ENCODE measurements around the gene TGFB1.

The TGFB1 gene

DNA sequence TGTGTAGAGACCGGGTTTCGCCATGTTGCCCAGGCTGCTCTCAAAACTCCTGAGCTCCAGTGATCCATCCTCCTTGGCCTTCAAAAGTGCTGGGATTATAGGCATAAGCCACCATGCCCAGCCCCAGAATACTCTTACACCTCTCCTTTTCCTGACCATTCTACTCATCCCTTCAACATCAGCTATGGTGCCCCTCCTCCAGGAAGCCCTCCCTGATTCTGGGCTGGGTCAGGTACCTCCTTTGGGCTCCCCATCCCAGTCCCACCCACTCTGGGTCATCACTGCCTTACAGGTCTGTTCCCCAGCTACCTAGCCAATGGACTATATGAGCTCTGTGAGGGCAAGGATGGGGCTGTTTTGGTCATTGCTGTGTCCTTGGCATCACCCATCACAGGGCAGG, 9.6 kb downstream of the TGFB1 start:
- H3K27ac Mint-ChIP-seq, result peak overlapping the region; percentile 67
- peaks cover 68% of the 10 kb centered on the region for H3K36me3 Mint-ChIP-seq
- H3K9me3 Mint-ChIP-seq, result peaks cover 3% of the 10 kb centered on the region
- no peak overlapping the region for H3K4me3 Mint-ChIP-seq
- no peak for DNase-seq
- H3K4me1 Mint-ChIP-seq, result peaks cover 69% of the 10 kb centered on the region
- CTCF ChIA-PET, result no interaction called here
- no peaks in the 10 kb centered on the region for H3K27me3 Mint-ChIP-seq

DNA sequence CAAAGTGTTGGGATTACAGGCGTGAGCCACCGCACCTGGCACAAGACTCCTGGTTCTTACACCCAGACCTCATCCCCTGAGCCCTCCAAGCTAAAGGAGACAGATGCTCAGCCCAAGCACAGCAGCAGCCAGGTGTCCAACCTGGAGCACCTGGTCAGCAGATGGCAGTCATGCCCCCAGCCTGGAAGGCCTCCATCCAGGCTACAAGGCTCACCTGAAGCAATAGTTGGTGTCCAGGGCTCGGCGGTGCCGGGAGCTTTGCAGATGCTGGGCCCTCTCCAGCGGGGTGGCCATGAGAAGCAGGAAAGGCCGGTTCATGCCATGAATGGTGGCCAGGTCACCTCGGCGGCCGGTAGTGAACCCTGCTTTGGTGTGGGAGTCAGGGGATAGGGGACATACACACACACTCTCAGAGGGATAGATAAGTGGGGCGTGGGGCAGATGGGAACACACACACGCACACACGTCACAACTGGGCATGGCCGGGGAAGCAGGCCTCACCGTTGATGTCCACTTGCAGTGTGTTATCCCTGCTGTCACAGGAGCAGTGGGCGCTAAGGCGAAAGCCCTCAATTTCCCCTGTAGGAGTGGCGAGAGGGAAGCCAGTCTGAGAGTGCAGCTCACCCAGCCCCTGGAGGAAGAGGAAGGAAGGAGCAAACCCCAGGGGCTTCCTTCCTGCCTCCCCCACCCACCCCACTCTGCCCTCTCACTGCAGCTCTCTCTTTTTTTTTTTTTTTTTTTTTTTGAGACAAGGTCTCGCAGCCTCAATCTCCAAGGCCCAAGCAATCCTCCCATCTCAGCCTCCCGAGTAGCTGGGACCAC, 11.8 kb downstream of the TGFB1 start:
- no peak for DNase-seq
- Mint-ChIP-seq H3K27me3 (no peaks in the 10 kb centered on the region), H3K4me1 (peaks cover 61% of the 10 kb centered on the region), H3K27ac (peak overlapping the region; percentile 49), H3K4me3 (peak overlapping the region; percentile 23), H3K9me3 (no peaks in the 10 kb centered on the region), H3K36me3 (peaks cover 63% of the 10 kb centered on the region)
- CTCF ChIA-PET, result interaction anchor here (1.2 kb wide), 1 partner anchor 10 kb away, joined by 5 read pairs; no protein-coding TSS in a partner anchor

DNA sequence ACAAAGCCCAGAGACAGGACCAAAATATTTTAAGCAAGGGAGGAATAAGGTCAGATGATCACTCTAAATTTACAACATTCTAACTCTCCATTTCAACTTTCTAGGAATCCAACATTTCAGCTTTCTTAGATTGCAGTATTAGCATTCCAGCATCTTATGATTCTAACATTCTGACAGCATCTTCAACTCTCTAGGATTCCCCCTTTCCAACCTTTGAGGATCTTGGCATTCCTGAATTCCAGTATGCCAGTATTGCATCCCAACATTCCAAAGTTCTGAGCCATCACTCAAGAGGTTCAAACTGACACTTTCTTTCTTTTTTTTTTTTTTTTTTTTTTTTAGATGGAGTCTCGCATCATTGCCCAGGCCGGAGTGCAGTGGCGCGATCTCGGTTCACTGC, 13.8 kb downstream of the TGFB1 start:
- H3K4me3 Mint-ChIP-seq, result no peak overlapping the region
- no peaks in the 10 kb centered on the region for H3K9me3 Mint-ChIP-seq
- peaks cover 66% of the 10 kb centered on the region for H3K4me1 Mint-ChIP-seq
- H3K36me3 Mint-ChIP-seq, result peaks cover 65% of the 10 kb centered on the region
- no peak overlapping the region for H3K27ac Mint-ChIP-seq
- CTCF ChIA-PET, result no interaction called here
- H3K27me3 Mint-ChIP-seq, result no peaks in the 10 kb centered on the region
- DNase-seq, result no peak

DNA sequence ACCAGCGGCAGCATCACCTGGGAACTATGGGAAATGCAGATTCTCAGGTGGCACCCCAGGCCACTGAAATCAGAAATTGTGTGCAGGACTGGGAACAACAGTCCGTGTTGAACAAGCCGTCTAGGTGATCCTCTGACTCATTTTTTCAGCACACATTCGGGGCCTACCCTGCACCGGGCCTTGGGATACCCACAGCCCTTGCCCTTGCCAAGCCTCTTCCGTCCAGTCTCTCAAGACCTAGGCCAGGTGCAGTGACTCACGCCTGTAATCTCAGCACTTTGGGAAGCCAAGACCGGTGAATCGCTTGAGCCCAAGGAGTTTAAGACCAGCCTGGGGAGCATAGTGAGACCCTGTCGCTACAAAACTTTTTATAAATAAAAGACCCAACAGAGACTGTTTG, 18.3 kb downstream of the TGFB1 start:
- Mint-ChIP-seq H3K4me1 (peaks cover 57% of the 10 kb centered on the region), H3K27ac (no peak overlapping the region), H3K4me3 (no peak overlapping the region), H3K9me3 (no peaks in the 10 kb centered on the region), H3K27me3 (no peaks in the 10 kb centered on the region), H3K36me3 (peaks cover 58% of the 10 kb centered on the region)
- CTCF ChIA-PET, result no interaction called here
- DNase-seq, result no peak

DNA sequence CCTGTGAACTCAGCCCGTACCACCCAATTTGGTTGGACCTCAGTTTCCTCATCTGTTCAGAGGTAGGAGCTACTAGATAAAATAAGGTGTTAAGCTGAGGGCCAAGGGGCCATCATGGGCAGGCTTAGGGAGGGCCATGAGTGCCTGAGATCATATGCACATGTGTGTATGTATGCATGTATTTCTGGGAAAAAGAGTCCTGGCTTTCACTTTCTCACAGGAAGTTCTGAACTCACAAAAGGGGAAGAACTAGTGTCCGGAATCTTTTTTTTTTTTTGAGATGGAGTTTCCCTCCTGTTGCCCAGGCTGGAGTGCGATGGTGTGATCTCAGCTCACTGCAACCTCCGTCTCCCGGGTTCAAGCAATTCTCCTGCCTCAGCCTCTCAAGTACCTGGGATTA, 18.9 kb downstream of the TGFB1 start:
- Mint-ChIP-seq H3K27me3 (no peaks in the 10 kb centered on the region), H3K36me3 (peaks cover 56% of the 10 kb centered on the region), H3K9me3 (no peaks in the 10 kb centered on the region), H3K4me1 (peaks cover 59% of the 10 kb centered on the region), H3K4me3 (no peak overlapping the region), H3K27ac (peak overlapping the region; percentile 33)
- DNase-seq, result no peak
- CTCF ChIA-PET, result no interaction called here

DNA sequence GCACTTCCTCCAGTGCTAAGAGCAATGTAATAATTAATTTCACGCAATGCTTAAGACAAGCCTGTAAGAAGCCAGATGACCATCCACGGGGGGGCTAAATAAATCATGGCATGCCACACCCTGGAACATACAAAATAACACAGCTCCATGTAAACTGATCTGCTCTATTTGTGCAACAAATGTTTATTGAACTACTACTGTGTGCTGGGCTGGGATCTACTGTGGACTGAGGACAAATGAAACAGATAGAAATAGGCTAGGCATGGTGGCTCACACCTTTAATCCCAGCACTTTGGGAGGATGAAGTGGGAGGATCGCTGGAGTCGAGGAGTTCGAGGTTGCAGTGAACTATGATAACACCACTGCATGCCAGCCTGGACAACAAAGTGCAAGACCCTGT, 21.3 kb downstream of the TGFB1 start:
- no peak overlapping the region for H3K27ac Mint-ChIP-seq
- no peak overlapping the region for H3K4me3 Mint-ChIP-seq
- no peaks in the 10 kb centered on the region for H3K9me3 Mint-ChIP-seq
- H3K36me3 Mint-ChIP-seq, result peaks cover 61% of the 10 kb centered on the region
- CTCF ChIA-PET, result no interaction called here
- DNase-seq, result no peak
- peaks cover 67% of the 10 kb centered on the region for H3K4me1 Mint-ChIP-seq
- no peaks in the 10 kb centered on the region for H3K27me3 Mint-ChIP-seq

DNA sequence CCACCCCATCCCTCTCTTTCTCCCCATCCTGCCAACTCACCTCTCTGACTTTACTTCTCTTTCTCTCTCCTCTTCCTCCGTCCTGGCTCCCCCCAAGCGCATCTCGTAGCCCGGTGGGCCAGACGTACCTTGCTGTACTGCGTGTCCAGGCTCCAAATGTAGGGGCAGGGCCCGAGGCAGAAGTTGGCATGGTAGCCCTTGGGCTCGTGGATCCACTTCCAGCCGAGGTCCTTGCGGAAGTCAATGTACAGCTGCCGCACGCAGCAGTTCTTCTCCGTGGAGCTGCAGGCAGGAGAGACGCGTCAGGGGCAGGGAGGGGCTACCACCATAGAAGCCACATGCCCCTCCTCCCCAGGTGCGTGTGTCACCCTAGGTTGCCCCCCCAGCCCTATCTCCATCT, 21.7 kb downstream of the TGFB1 start:
- no peak for DNase-seq
- peak overlapping the region; percentile 20 for H3K27ac Mint-ChIP-seq
- H3K9me3 Mint-ChIP-seq, result no peaks in the 10 kb centered on the region
- peaks cover 67% of the 10 kb centered on the region for H3K4me1 Mint-ChIP-seq
- H3K27me3 Mint-ChIP-seq, result no peaks in the 10 kb centered on the region
- no peak overlapping the region for H3K4me3 Mint-ChIP-seq
- CTCF ChIA-PET, result no interaction called here
- peaks cover 58% of the 10 kb centered on the region for H3K36me3 Mint-ChIP-seq

DNA sequence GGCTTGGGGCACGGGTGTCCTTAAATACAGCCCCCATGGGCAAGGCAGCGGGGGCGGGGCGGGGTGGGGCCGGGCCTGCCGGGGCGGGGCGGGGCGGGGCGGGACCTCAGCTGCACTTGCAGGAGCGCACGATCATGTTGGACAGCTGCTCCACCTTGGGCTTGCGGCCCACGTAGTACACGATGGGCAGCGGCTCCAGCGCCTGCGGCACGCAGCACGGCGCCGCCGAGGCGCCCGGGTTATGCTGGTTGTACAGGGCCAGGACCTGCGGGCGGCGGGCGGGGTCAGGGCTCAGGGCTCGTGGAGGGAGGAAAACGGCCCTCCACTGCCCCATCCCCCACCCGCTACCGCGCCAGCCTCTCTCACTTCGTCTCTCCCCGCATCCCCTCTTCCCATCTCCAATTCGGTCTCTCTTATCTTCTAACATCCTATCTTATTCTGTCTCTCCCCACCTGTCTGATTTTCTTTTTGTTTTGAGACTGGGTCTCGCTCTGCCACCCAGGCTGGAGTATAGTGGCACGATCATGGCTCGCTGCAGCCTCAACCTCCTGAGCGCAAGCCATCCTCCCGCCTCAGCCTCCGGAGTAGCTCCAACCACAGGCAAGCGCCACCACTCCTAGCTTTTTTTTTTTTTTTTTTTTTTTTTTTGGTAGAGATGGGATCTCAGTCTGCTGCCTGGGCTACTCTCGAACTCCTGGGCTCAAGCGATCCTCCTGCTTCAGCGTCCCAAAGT, 22.6 kb downstream of the TGFB1 start:
- Mint-ChIP-seq H3K9me3 (no peaks in the 10 kb centered on the region), H3K27ac (no peak overlapping the region), H3K27me3 (no peaks in the 10 kb centered on the region), H3K36me3 (peaks cover 60% of the 10 kb centered on the region), H3K4me1 (peaks cover 71% of the 10 kb centered on the region), H3K4me3 (no peak overlapping the region)
- no peak for DNase-seq
- CTCF ChIA-PET, result no interaction called here

DNA sequence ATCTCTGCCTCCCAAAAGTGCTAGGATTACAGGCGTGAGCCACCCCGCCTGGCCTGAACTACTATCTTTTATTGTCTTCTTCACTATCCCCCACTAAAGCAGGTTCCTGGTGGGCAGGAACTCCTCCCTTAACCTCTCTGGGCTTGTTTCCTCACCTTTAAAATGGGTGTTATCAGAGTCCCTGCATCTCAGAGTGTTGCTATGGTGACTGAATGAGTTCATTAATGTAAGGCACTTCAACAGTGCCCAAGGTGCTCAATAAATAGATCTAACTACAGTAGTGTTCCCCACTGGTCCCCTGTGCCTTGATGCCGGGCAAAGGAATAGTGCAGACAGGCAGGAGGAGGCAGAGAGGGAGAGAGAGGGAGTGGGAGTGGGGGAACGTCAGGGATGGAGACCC, 23.2 kb downstream of the TGFB1 start:
- Mint-ChIP-seq H3K4me3 (no peak overlapping the region), H3K27ac (no peak overlapping the region), H3K27me3 (no peaks in the 10 kb centered on the region), H3K36me3 (peaks cover 58% of the 10 kb centered on the region), H3K4me1 (peaks cover 69% of the 10 kb centered on the region), H3K9me3 (no peaks in the 10 kb centered on the region)
- CTCF ChIA-PET, result no interaction called here
- DNase-seq, result no peak

DNA sequence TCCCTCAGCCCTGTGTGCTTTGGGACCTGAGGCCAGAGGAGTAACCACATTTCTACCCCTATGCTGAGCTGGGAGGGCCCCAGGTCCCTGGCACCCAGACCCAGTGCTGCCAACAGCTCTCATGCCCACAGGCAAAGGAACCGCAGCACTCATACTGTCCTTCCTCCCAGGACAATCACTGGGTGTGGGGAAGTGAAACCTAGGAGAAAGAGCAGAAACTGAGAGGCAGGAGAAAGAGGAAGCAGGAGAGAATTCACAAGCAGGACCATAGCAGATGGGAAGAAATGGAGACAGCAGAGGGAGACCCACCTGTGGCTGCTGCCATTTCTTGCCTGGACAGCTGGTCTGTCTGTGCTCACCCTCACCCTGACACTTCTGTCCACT, 24.9 kb downstream of the TGFB1 start:
- Mint-ChIP-seq H3K27me3 (no peaks in the 10 kb centered on the region), H3K36me3 (peaks cover 56% of the 10 kb centered on the region), H3K4me1 (peaks cover 71% of the 10 kb centered on the region), H3K9me3 (no peaks in the 10 kb centered on the region), H3K4me3 (peak overlapping the region; percentile 69), H3K27ac (peak overlapping the region; percentile 94)
- CTCF ChIA-PET, result interaction anchor here (0.8 to 1.2 kb wide), 2 partner anchors 23 to 24 kb away, joined by 4 read pairs; no protein-coding TSS in a partner anchor
- DNase-seq, result no peak

DNA sequence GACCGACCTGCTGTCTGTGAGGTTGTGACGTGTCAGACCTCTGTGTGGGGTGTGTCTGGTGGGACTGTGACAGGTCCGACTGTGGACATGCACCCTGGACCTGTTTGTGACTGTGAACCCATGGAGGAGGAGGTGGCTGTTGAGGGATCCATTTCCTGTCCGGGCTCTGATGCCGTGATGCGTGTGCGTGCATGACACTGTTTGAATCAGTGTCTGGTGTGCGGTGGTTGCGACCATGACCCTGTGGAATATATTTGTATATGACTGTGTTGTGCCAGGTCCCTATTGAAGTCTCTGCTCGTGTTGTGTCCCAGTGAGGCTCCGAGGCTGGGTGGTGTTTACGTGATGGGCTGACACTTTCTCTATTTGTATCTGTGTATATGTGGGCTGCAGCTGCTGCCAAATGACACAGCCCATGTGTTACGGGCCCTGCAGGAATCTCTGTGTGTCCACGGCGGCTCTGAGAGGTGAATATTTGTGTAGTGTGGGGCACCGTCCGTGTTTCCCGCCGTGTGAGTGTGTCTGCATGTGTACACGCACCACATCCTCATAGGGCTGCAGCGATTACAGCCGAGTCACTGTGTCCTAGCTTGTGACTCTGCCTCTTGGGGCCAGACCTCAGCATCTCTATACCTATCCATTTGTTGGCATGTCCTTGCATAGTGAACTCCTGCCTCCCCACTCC, 25.4 kb downstream of the TGFB1 start:
- H3K36me3 Mint-ChIP-seq, result peaks cover 52% of the 10 kb centered on the region
- CTCF ChIA-PET, result interaction anchor here (0.8 to 1.2 kb wide), 2 partner anchors 23 to 25 kb away, joined by 4 read pairs; no protein-coding TSS in a partner anchor

DNA sequence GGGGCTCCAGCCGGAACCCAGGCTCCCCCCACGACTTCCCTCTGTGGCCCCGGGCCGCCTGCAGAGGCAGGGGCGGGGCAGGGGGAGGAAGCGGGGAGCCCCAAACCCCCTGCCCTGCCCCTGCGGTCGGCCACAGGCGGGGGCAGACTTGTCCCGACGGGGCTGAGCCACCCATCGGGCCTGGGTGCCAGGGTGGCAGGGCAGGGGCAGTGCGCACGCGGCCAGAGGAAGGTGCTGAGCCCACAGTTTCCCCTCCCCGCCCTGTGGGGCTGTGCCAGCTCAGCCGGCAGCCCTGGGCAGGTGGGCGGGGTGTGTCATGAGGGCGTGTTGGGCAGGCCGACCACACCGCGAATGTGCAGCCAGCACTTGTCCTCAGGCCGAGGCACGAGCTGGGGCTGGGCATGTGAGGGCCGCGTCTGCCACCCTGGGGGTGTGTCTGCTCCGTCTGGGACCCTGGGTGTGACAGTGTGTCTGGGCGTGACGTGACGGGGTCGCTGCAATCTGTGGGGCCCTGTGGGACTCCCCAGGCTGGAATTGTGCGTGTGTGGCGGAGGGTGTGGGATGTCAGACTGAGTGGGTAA, 26.1 kb downstream of the TGFB1 start:
- DNase-seq, result peak; percentile 83
- peak overlapping the region; percentile 69 for H3K4me3 Mint-ChIP-seq
- no peaks in the 10 kb centered on the region for H3K27me3 Mint-ChIP-seq
- H3K27ac Mint-ChIP-seq, result peak overlapping the region; percentile 94
- H3K9me3 Mint-ChIP-seq, result no peaks in the 10 kb centered on the region
- peaks cover 72% of the 10 kb centered on the region for H3K4me1 Mint-ChIP-seq
- CTCF ChIA-PET, result interaction anchor here (0.6 to 1.0 kb wide), 4 partner anchors 24 to 426 kb away, joined by 3 to 4 read pairs (median 3); no protein-coding TSS in a partner anchor
- peaks cover 56% of the 10 kb centered on the region for H3K36me3 Mint-ChIP-seq

More for the DNA sequence above, 25.4 kb downstream of the TGFB1 start:
- Mint-ChIP-seq H3K9me3 (no peaks in the 10 kb centered on the region), H3K4me1 (peaks cover 68% of the 10 kb centered on the region), H3K27me3 (no peaks in the 10 kb centered on the region), H3K27ac (peak overlapping the region; percentile 94), H3K4me3 (peak overlapping the region; percentile 69)
- DNase-seq, result no peak

DNA sequence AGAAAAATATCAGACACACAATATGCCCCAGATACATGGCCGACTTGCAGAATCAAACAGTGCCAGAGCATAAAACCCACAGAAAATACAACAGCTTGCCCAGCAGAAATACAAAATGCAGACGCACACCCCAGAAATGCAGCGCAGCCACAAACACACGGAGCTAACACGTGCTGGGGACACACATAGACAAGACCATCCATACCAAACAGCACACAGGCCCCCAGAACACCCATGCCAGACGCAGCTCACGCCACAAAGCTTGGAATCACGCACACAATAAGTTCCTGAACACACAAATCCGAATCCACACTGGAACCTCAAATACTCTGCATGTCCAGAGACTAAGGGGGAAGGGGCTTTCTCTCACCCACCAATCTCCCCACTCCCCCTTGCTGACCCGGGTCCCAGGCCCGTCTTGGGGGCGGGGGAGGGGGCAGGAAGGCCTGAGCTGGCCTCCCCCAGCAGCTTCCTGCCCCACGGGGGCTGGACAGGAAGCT, 26.6 kb downstream of the TGFB1 start:
- no peaks in the 10 kb centered on the region for H3K27me3 Mint-ChIP-seq
- H3K4me1 Mint-ChIP-seq, result peaks cover 68% of the 10 kb centered on the region
- CTCF ChIA-PET, result interaction anchor here (0.5 to 1.0 kb wide), 5 partner anchors 24 to 426 kb away, joined by 3 to 4 read pairs (median 3); no protein-coding TSS in a partner anchor
- peaks cover 53% of the 10 kb centered on the region for H3K36me3 Mint-ChIP-seq
- H3K9me3 Mint-ChIP-seq, result no peaks in the 10 kb centered on the region
- DNase-seq, result peak; percentile 33
- H3K27ac Mint-ChIP-seq, result peak overlapping the region; percentile 81
- peak overlapping the region; percentile 33 for H3K4me3 Mint-ChIP-seq

Measured in activated naive CD4-positive, alpha-beta T cell treated with anti-CD3 and anti-CD28 coated beads, Interleukin-2, amount 10 ng/mL, durations not matched to agents 7 days and 5 days (primary cell).